ENCODE results near the gene VPS4B. TPM values are rescaled to one million over a fixed set of nuclear protein-coding genes. Genes with fewer than 3 reads are reported as not detected.

The VPS4B gene
- total and polyA plus RNA-seq, 2 experiments from 2014 or later: 30.2 to 49.4 TPM

DNA sequence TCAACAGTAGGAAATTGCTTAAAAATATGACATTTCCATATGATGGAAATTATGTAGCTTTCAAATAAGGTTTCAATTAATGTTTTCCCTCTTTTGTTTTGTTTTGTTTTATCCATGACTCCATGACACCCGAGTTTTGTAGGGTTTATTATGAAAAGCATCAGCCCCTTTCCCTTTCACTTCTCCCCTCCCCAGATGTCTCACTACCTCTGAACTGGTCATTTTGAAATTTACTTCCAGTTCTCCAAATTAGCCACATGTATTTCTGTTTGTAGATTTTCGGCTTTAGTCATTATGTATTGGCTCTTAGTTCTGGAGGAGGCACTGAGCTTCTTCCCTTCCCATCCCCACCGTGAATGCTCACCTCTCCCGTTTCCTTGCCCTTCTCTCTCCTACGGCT, 18.6 kb upstream of the VPS4B start (continued):
- TF ChIP-seq, protein P1, sequence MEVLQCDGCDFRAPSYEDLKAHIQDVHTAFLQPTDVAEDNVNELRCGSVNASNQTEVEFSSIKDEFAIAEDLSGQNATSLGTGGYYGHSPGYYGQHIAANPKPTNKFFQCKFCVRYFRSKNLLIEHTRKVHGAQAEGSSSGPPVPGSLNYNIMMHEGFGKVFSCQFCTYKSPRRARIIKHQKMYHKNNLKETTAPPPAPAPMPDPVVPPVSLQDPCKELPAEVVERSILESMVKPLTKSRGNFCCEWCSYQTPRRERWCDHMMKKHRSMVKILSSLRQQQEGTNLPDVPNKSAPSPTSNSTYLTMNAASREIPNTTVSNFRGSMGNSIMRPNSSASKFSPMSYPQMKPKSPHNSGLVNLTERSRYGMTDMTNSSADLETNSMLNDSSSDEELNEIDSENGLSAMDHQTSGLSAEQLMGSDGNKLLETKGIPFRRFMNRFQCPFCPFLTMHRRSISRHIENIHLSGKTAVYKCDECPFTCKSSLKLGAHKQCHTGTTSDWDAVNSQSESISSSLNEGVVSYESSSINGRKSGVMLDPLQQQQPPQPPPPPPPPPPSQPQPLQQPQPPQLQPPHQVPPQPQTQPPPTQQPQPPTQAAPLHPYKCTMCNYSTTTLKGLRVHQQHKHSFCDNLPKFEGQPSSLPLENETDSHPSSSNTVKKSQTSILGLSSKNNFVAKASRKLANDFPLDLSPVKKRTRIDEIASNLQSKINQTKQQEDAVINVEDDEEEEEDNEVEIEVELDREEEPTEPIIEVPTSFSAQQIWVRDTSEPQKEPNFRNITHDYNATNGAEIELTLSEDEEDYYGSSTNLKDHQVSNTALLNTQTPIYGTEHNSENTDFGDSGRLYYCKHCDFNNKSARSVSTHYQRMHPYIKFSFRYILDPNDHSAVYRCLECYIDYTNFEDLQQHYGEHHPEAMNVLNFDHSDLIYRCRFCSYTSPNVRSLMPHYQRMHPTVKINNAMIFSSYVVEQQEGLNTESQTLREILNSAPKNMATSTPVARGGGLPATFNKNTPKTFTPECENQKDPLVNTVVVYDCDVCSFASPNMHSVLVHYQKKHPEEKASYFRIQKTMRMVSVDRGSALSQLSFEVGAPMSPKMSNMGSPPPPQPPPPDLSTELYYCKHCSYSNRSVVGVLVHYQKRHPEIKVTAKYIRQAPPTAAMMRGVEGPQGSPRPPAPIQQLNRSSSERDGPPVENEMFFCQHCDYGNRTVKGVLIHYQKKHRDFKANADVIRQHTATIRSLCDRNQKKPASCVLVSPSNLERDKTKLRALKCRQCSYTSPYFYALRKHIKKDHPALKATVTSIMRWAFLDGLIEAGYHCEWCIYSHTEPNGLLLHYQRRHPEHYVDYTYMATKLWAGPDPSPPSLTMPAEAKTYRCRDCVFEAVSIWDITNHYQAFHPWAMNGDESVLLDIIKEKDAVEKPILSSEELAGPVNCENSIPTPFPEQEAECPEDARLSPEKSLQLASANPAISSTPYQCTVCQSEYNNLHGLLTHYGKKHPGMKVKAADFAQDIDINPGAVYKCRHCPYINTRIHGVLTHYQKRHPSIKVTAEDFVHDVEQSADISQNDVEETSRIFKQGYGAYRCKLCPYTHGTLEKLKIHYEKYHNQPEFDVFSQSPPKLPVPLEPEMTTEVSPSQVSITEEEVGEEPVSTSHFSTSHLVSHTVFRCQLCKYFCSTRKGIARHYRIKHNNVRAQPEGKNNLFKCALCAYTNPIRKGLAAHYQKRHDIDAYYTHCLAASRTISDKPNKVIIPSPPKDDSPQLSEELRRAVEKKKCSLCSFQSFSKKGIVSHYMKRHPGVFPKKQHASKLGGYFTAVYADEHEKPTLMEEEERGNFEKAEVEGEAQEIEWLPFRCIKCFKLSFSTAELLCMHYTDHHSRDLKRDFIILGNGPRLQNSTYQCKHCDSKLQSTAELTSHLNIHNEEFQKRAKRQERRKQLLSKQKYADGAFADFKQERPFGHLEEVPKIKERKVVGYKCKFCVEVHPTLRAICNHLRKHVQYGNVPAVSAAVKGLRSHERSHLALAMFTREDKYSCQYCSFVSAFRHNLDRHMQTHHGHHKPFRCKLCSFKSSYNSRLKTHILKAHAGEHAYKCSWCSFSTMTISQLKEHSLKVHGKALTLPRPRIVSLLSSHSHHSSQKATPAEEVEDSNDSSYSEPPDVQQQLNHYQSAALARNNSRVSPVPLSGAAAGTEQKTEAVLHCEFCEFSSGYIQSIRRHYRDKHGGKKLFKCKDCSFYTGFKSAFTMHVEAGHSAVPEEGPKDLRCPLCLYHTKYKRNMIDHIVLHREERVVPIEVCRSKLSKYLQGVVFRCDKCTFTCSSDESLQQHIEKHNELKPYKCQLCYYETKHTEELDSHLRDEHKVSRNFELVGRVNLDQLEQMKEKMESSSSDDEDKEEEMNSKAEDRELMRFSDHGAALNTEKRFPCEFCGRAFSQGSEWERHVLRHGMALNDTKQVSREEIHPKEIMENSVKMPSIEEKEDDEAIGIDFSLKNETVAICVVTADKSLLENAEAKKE (CRISPR knock-in tag; IDR thresholded peaks at IDR 0.05): no peak
- TF ChIP-seq ZNF114 (CRISPR knock-in tag; IDR thresholded peaks at IDR 0.05): no peak
- TF ChIP-seq POLR2AphosphoS5 (IDR thresholded peaks at IDR 0.05; ENCODE audit: low read depth): no peak

DNA sequence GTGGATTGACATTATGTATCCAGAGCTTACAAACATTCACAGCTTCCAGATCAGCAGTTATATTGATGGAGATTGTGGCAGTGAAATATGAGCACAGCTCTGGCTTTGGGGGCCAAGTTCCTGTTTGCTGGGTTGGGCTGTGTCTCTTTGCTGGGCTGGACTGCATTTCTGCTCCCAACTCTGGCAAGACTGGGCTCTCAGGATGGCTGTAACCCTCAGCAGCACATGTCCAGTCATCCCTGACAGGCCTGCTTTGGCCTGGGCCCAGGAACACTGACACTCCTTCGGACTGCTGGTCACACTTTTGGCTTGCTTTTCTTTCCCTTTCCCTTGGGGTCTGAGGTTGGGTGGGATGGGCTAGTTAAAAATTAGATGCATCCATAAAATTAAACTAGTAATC, 17.9 kb upstream of the VPS4B start:
- Mint-ChIP-seq H3K9me3 (no peaks in the 10 kb centered on the region), H3K4me1 (no peaks in the 10 kb centered on the region), H3K27ac (no peak overlapping the region), H3K27me3 (ENCODE audit: insufficient read depth, low read depth, poor library complexity) (no peaks in the 10 kb centered on the region), H3K4me3 (no peak overlapping the region), H3K36me3 (ENCODE audit: low read depth) (no peaks in the 10 kb centered on the region)
- Histone ChIP-seq H3K79me2 (replicated peaks; ENCODE audit: insufficient read depth) (no peaks in the 10 kb centered on the region), H3K4me2 (no peak overlapping the region), H3K27ac (ENCODE audit: low read depth) (no peak overlapping the region), H3K4me1 (ENCODE audit: insufficient read depth) (no peaks in the 10 kb centered on the region), H3K9me2 (ENCODE audit: insufficient read depth) (no peaks in the 10 kb centered on the region), H3K36me3 (ENCODE audit: insufficient read depth) (no peaks in the 10 kb centered on the region), H3F3A (replicated peaks; ENCODE audit: low read depth) (no peaks in the 10 kb centered on the region), H2AFZ (no peak overlapping the region; the same call in 1 of the 2 replicates), H3K27me3 (ENCODE audit: insufficient read depth) (no peaks in the 10 kb centered on the region), H4K20me1 (replicated peaks; ENCODE audit: insufficient read depth) (no peaks in the 10 kb centered on the region), H3K4me3 (no peak overlapping the region)
- no peak for DNase-seq (ENCODE audit: low spot score)
- no peak for TF ChIP-seq ZNF331 (CRISPR knock-in tag; IDR thresholded peaks at IDR 0.05; ENCODE audit: low read depth)
- TF ChIP-seq, protein P2, sequence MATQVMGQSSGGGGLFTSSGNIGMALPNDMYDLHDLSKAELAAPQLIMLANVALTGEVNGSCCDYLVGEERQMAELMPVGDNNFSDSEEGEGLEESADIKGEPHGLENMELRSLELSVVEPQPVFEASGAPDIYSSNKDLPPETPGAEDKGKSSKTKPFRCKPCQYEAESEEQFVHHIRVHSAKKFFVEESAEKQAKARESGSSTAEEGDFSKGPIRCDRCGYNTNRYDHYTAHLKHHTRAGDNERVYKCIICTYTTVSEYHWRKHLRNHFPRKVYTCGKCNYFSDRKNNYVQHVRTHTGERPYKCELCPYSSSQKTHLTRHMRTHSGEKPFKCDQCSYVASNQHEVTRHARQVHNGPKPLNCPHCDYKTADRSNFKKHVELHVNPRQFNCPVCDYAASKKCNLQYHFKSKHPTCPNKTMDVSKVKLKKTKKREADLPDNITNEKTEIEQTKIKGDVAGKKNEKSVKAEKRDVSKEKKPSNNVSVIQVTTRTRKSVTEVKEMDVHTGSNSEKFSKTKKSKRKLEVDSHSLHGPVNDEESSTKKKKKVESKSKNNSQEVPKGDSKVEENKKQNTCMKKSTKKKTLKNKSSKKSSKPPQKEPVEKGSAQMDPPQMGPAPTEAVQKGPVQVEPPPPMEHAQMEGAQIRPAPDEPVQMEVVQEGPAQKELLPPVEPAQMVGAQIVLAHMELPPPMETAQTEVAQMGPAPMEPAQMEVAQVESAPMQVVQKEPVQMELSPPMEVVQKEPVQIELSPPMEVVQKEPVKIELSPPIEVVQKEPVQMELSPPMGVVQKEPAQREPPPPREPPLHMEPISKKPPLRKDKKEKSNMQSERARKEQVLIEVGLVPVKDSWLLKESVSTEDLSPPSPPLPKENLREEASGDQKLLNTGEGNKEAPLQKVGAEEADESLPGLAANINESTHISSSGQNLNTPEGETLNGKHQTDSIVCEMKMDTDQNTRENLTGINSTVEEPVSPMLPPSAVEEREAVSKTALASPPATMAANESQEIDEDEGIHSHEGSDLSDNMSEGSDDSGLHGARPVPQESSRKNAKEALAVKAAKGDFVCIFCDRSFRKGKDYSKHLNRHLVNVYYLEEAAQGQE (IDR thresholded peaks at IDR 0.05; ENCODE audit: unreplicated experiment): no peak
- TF ChIP-seq ZNF114 (CRISPR knock-in tag; IDR thresholded peaks at IDR 0.05): no peak
- no peak for ATAC-seq

Measured in GM23338 (cell line).